DND-41 (cell line): ENCODE data around the gene MED12.

Source experiments
- ATAC-seq: fragments of 200-7000 bp; cut with Tn5 transposase; 3 replicates; pipeline ENCODE4 v1.9.1; 2021; ENCODE audit warnings: low read depth; ENCODE audit not compliant: insufficient read depth
- DNase-seq: peaks from one replicate; pipeline ENCODE4 v3.0.0-alpha.2; 2020
- H2AFZ ChIP-seq: 2 replicates; pipeline ENCODE4 v1.6.0; 2012; ENCODE audit warnings: low read depth, low read length
- H3K27ac ChIP-seq: 2 replicates; pipeline ENCODE4 v1.5.1; 2012; ENCODE audit warnings: low read length, inconsistent platforms
- H3K27me3 ChIP-seq: fragments of 200-600 bp; sonication (generic); 2 replicates; pipeline ENCODE4 v1.6.0; 2012; ENCODE audit warnings: low read length, mild to moderate bottlenecking, inconsistent platforms; ENCODE audit not compliant: insufficient read depth, poor library complexity
- H3K36me3 ChIP-seq: 2 replicates; pipeline ENCODE4 v1.5.1; 2012; ENCODE audit warnings: low read length, inconsistent platforms; ENCODE audit not compliant: insufficient read depth
- H3K4me1 ChIP-seq: 2 replicates; pipeline ENCODE4 v1.5.1; 2012; ENCODE audit warnings: mild to moderate bottlenecking, low read length; ENCODE audit not compliant: insufficient read depth
- H3K4me2 ChIP-seq: 2 replicates; pipeline ENCODE4 v1.6.0; 2012; ENCODE audit warnings: mild to moderate bottlenecking, moderate library complexity, low read length, inconsistent platforms; ENCODE audit not compliant: insufficient read depth
- H3K4me3 ChIP-seq, 2 experiments: fragments of 200-600 bp in 1 of 2; shearing (Covaris generic) in 1 of 2; 2 replicates each; pipeline ENCODE4 v1.5.1; 2012 to 2016; ENCODE audit warnings: inconsistent platforms in 2 of 2, low read length in 2 of 2, mild to moderate bottlenecking in 2 of 2, low read depth in 1 of 2, moderate library complexity in 1 of 2
- H3K79me2 ChIP-seq: 2 replicates; pipeline ENCODE4 v1.6.0; 2012; ENCODE audit warnings: low read length, inconsistent platforms; ENCODE audit not compliant: insufficient read depth
- H3K9ac ChIP-seq: 2 replicates; pipeline ENCODE4 v1.6.0; 2012; ENCODE audit warnings: low read depth, mild to moderate bottlenecking, inconsistent platforms, low read length, moderate library complexity
- H3K9me3 ChIP-seq: 2 replicates; pipeline ENCODE4 v1.5.1; 2012; ENCODE audit warnings: low read length, moderate library complexity, mild to moderate bottlenecking, inconsistent platforms; ENCODE audit not compliant: insufficient read depth, severe bottlenecking
- H4K20me1 ChIP-seq: 2 replicates; pipeline ENCODE4 v1.6.0; 2012; ENCODE audit warnings: low read length; ENCODE audit not compliant: insufficient read depth
- EZH2 ChIP-seq: IDR thresholded peaks from 3 replicates; pipeline ENCODE4 v1.6.1; 2012; ENCODE audit warnings: borderline replicate concordance, low read depth, mild to moderate bottlenecking, moderate library complexity, low read length, inconsistent platforms; ENCODE audit not compliant: severe bottlenecking
- TF ChIP-seq, protein P1 (sequence below): IDR thresholded peaks from 2 replicates; pipeline ENCODE4 v1.5.1; 2012; ENCODE audit warnings: borderline replicate concordance, low read length, moderate library complexity, mild to moderate bottlenecking; ENCODE audit not compliant: poor library complexity, severe bottlenecking; ENCODE audit errors: extremely low read depth

Gene MED12

DNA sequence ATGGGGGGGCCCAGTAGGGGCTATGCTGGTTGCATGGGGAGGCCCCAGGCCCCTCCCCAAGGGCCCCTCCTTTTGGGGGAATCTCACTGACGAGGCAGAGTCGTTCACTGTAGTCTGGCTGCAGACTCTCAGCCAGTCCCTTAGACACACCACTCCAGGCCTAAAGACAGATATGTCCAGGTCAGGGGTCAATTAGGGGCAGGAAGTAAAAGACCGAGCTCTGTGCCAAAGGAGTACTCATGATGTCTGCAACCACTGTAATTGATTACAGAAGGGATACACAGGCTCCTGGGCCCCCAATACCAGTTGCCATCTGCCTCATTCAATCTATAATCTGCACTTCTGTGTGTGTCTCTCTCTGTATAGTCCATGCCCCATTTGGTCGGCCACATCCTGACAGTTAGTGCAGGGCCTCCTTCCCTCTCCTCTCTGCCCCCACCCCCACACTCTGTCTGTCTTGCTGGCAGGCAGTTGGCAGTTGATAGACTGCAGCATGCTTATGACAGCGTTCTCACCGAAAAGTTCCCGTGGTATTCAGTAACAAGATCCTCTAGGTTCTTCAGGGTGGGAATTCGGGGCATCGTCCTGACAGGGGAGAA lies 10.5 kb upstream of the MED12 start:
- TF ChIP-seq, protein P1, sequence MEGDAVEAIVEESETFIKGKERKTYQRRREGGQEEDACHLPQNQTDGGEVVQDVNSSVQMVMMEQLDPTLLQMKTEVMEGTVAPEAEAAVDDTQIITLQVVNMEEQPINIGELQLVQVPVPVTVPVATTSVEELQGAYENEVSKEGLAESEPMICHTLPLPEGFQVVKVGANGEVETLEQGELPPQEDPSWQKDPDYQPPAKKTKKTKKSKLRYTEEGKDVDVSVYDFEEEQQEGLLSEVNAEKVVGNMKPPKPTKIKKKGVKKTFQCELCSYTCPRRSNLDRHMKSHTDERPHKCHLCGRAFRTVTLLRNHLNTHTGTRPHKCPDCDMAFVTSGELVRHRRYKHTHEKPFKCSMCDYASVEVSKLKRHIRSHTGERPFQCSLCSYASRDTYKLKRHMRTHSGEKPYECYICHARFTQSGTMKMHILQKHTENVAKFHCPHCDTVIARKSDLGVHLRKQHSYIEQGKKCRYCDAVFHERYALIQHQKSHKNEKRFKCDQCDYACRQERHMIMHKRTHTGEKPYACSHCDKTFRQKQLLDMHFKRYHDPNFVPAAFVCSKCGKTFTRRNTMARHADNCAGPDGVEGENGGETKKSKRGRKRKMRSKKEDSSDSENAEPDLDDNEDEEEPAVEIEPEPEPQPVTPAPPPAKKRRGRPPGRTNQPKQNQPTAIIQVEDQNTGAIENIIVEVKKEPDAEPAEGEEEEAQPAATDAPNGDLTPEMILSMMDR: no peak
- no peak for TF ChIP-seq EZH2
- Histone ChIP-seq H3K4me2 (peak overlapping the region; percentile 83), H3K79me2 (peaks cover 76% of the 10 kb centered on the region), H4K20me1 (no peaks in the 10 kb centered on the region), H3K36me3 (peaks cover 35% of the 10 kb centered on the region), H3K27me3 (no peaks in the 10 kb centered on the region), H3K4me1 (peaks cover 89% of the 10 kb centered on the region), H2AFZ (no peak overlapping the region), H3K4me3 (peak overlapping the region; percentile 30 to 93; a peak in 3 of 4 replicates), H3K9ac (peak overlapping the region; percentile 91), H3K27ac (peak overlapping the region; percentile 100), H3K9me3 (no peaks in the 10 kb centered on the region)
- DNase-seq: peak; percentile 90
- peak; percentile 59 for ATAC-seq

- Histone ChIP-seq H3K9ac (peak overlapping the region; percentile 91), H3K4me2 (peak overlapping the region; percentile 83), H3K36me3 (peaks cover 35% of the 10 kb centered on the region), H3K4me3 (peak overlapping the region; percentile 30 to 93), H3K27ac (peak overlapping the region; percentile 100), H3K9me3 (no peaks in the 10 kb centered on the region), H4K20me1 (no peaks in the 10 kb centered on the region), H2AFZ (no peak overlapping the region), H3K4me1 (peaks cover 87% of the 10 kb centered on the region), H3K79me2 (peaks cover 78% of the 10 kb centered on the region), H3K27me3 (no peaks in the 10 kb centered on the region)
- TF ChIP-seq, protein P1: peak; percentile 44
- TF ChIP-seq EZH2: no peak
- peak; percentile 49 for DNase-seq
- peak; percentile 6; the same call in 1 of the 3 replicates for ATAC-seq
Measured at GRCh38 chrX:71109051-71109450, 9.3 kb upstream of the MED12 start.

GRCh38 chrX:71111141-71111843 lies 7.1 kb upstream of the MED12 start, which contains the start of gene IL2RG:
Gene IL2RG, minus strand, starts transcription at chrX:71111577. Its CDS starts 38 bp downstream, at chrX:71111539.
- H3K4me3 ChIP-seq: peak within 1 kb of the TSS; percentile 30 to 93
- no peaks in the 10 kb centered on the region for H3K27me3 ChIP-seq
- TF ChIP-seq EZH2: no peak
- TF ChIP-seq, protein P1: no peak
- DNase-seq (peak; percentile 86), ATAC-seq (peak; percentile 71)
- H4K20me1 ChIP-seq: no peaks in the 10 kb centered on the region
- no peaks in the 10 kb centered on the region for H3K9me3 ChIP-seq
- H3K9ac ChIP-seq: peak within 1 kb of the TSS; percentile 91
- peaks cover 65% of the 10 kb centered on the region for H3K4me1 ChIP-seq
- H3K4me2 ChIP-seq: peak within 1 kb of the TSS; percentile 83
- H3K36me3 ChIP-seq: peaks cover 35% of the 10 kb centered on the region
- H3K27ac ChIP-seq: peak within 1 kb of the TSS; percentile 100
- peaks cover 56% of the 10 kb centered on the region for H3K79me2 ChIP-seq
- H2AFZ ChIP-seq: peak within 1 kb of the TSS; percentile 8
